Sigmoid colon (tissue), 4 donors: ENCODE measurements around the gene FHOD3.

Source experiments
- POLR2A ChIP-seq, 2 donors: fragments of 450-650 bp; IDR thresholded peaks; one replicate each; pipeline ENCODE4 v1.6.1; 2016; ENCODE audit warnings: antibody characterized with exemption in 2 of 2, mild to moderate bottlenecking in 2 of 2, moderate library complexity in 2 of 2
- POLR2AphosphoS5 ChIP-seq, 4 donors: sonication (generic); formaldehyde crosslinking; IDR thresholded peaks; one replicate each; pipeline ENCODE4 v1.6.1; 2017; ENCODE audit warnings: antibody characterized with exemption in 4 of 4
- TF ChIP-seq, protein P1 (sequence below), 4 experiments: fragments of 450-650 bp in 3 of 4; fragments of 200-600 bp in 1 of 4; IDR thresholded peaks; one replicate each; pipeline ENCODE4 v1.5.1; 2016 to 2019; ENCODE audit warnings: antibody characterized with exemption in 4 of 4, mild to moderate bottlenecking in 3 of 4, moderate library complexity in 2 of 4

DNA sequence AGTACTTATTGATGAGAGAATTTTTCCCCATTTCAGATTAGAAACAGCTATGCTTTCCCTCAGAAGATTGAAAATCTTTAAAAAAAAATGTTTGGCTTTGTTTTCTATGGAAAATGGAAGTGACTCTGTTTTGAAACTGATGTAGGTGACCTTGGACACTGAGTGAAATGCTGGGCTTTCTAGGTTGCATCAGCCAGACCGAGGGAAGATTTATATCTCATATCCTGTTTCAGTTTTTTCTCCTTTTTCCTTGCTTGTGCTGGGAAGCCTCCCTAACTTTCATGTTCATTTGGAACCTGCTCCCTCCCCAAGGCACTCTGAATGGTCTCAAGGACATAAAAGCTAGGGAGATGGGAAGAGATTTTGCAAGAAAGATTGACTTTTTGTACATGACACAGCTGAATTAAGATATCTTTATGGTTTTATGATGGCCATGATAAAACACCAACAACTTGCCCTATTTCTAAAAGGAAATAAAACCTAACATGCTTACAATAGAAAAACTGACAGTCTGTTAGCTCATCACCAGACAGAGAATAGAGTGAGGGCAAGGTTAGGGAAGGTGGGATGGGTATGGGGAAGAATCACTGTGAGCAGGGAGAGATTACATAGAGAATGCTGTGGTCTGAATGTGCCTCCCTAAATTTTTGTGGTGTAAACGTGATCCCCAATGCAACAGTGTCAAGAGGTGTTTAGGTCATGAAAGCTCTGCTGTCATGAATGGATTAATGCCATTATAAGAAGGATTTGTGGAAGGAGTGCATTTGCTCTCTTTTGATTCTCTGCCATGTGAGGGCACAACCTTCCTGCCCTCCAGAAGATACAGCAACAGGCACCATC, 281.6 kb downstream of the FHOD3 start:
- TF ChIP-seq, protein P1, sequence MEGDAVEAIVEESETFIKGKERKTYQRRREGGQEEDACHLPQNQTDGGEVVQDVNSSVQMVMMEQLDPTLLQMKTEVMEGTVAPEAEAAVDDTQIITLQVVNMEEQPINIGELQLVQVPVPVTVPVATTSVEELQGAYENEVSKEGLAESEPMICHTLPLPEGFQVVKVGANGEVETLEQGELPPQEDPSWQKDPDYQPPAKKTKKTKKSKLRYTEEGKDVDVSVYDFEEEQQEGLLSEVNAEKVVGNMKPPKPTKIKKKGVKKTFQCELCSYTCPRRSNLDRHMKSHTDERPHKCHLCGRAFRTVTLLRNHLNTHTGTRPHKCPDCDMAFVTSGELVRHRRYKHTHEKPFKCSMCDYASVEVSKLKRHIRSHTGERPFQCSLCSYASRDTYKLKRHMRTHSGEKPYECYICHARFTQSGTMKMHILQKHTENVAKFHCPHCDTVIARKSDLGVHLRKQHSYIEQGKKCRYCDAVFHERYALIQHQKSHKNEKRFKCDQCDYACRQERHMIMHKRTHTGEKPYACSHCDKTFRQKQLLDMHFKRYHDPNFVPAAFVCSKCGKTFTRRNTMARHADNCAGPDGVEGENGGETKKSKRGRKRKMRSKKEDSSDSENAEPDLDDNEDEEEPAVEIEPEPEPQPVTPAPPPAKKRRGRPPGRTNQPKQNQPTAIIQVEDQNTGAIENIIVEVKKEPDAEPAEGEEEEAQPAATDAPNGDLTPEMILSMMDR (IDR thresholded peaks at IDR 0.05) = no peak
- TF ChIP-seq POLR2A (IDR thresholded peaks at IDR 0.05) (no peak), POLR2AphosphoS5 (IDR thresholded peaks at IDR 0.05) (no peak)
